HG02610 (cell line): ENCODE data around the gene ADGRV1.
A peak's percentile ranks its signal among the peaks of the same experiment; 100 is the strongest.
"Not testable (repeated sequence)": the region's sequence is repeated elsewhere in the genome, so short reads cannot be mapped to it uniquely, and the experiment has no call there.

Experiments
- ATAC-seq: cut with Tn5 transposase; IDR thresholded peaks from one replicate; pipeline ENCODE4 v1.9.1; 2021; ENCODE audit warnings: mild to moderate bottlenecking, moderate library complexity; ENCODE audit not compliant: unreplicated experiment

ADGRV1 gene

GRCh38 chr5:90595766-90596165 is 37.2 kb downstream of the ADGRV1 start:
- not testable (repeated sequence) for ATAC-seq

- no peak for ATAC-seq
These were observed 39.7 kb downstream of the ADGRV1 start for GRCh38 chr5:90598293-90598692.

GRCh38 chr5:90600307-90600706 is 41.7 kb downstream of the ADGRV1 start:
- ATAC-seq, result not testable (repeated sequence)

GRCh38 chr5:90601468-90601867 is 42.9 kb downstream of the ADGRV1 start:
- ATAC-seq, result no peak

GRCh38 chr5:90602681-90603080 is 44.1 kb downstream of the ADGRV1 start:
- no peak for ATAC-seq

GRCh38 chr5:90606539-90606938 is 47.9 kb downstream of the ADGRV1 start:
- ATAC-seq, result no peak

- peak; percentile 98 for ATAC-seq
These were observed 54.3 kb downstream of the ADGRV1 start for GRCh38 chr5:90612919-90613318.

GRCh38 chr5:90613459-90613858 is 54.9 kb downstream of the ADGRV1 start:
- no peak for ATAC-seq

- no peak for ATAC-seq
These were observed 55.4 kb downstream of the ADGRV1 start for GRCh38 chr5:90613918-90614504.

- ATAC-seq, result no peak
These were observed 56.8 kb downstream of the ADGRV1 start for GRCh38 chr5:90615355-90615754.

- ATAC-seq, result no peak
These were observed 59.5 kb downstream of the ADGRV1 start for GRCh38 chr5:90618071-90618470.

GRCh38 chr5:90619762-90620161 is 61.2 kb downstream of the ADGRV1 start:
- ATAC-seq, result not testable (repeated sequence)

GRCh38 chr5:90621848-90622247 is 63.3 kb downstream of the ADGRV1 start:
- no peak for ATAC-seq

GRCh38 chr5:90626493-90626892 is 67.9 kb downstream of the ADGRV1 start:
- no peak for ATAC-seq

- no peak for ATAC-seq
These were observed 69.9 kb downstream of the ADGRV1 start for GRCh38 chr5:90628492-90628891.

- no peak for ATAC-seq
These were observed 74.2 kb downstream of the ADGRV1 start for GRCh38 chr5:90632791-90633190.

- no peak for ATAC-seq
These were observed 78.4 kb downstream of the ADGRV1 start for GRCh38 chr5:90636948-90637347.

- ATAC-seq, result no peak
These were observed 79.1 kb downstream of the ADGRV1 start for GRCh38 chr5:90637731-90638130.

GRCh38 chr5:90638878-90639277 is 80.3 kb downstream of the ADGRV1 start:
- ATAC-seq, result no peak

GRCh38 chr5:90640484-90641059 is 82.0 kb downstream of the ADGRV1 start:
- ATAC-seq, result peak; percentile 77

- no peak for ATAC-seq
These were observed 82.9 kb downstream of the ADGRV1 start for GRCh38 chr5:90641528-90641927.

GRCh38 chr5:90642706-90643229 is 84.2 kb downstream of the ADGRV1 start:
- ATAC-seq, result no peak

GRCh38 chr5:90644132-90644531 is 85.5 kb downstream of the ADGRV1 start:
- ATAC-seq, result no peak
